Body of pancreas (tissue), 4 donors: Measurements from ENCODE around the gene CYB5RL.

Experiments used
- CTCF ChIP-seq, 7 experiments: fragments of 450-650 bp in 4 of 7; fragments of 200-600 bp in 3 of 7; sonication (generic) in 3 of 7; IDR thresholded peaks; one replicate each; pipeline ENCODE4 v1.5.1; 2016 to 2019; ENCODE audit warnings: antibody characterized with exemption in 7 of 7
- POLR2A ChIP-seq, 3 donors: fragments of 450-650 bp; IDR thresholded peaks; one replicate each; pipeline ENCODE4 v1.6.1; 2016; ENCODE audit warnings: antibody characterized with exemption in 3 of 3, mild to moderate bottlenecking in 2 of 3

- TF ChIP-seq CTCF (IDR thresholded peaks at IDR 0.05): no peak
- no peak for TF ChIP-seq POLR2A (IDR thresholded peaks at IDR 0.05)
Measured at GRCh38 chr1:54224233-54224632, 24.4 kb upstream of the CYB5RL start.
